GM06990 (cell line): ENCODE results near the gene CUL1.

Experiments
- DNase-seq: peaks from one replicate; pipeline ENCODE4 v3.0.0-alpha.2; 2011; ENCODE audit not compliant: insufficient read length; ENCODE audit errors: extremely low read depth
- H3K27me3 ChIP-seq: replicated peaks from 2 replicates; pipeline ENCODE4 v1.6.0; 2011; ENCODE audit warnings: low read length; ENCODE audit not compliant: control insufficient read depth, insufficient read depth
- H3K36me3 ChIP-seq: 2 replicates; pipeline ENCODE4 v1.5.1; 2011; ENCODE audit warnings: low read length; ENCODE audit not compliant: control insufficient read depth, insufficient read depth
- H3K4me3 ChIP-seq: replicated peaks from 2 replicates; pipeline ENCODE4 v1.5.1; 2011; ENCODE audit warnings: low read depth, mild to moderate bottlenecking, control low read depth, low read length
- TF ChIP-seq, protein P1 (sequence below): IDR thresholded peaks from 2 replicates; pipeline ENCODE4 v1.5.1; 2011; ENCODE audit warnings: low read length, control low read depth, mild to moderate bottlenecking, inconsistent platforms; ENCODE audit not compliant: insufficient read depth, poor library complexity, severe bottlenecking

The CUL1 gene

DNA sequence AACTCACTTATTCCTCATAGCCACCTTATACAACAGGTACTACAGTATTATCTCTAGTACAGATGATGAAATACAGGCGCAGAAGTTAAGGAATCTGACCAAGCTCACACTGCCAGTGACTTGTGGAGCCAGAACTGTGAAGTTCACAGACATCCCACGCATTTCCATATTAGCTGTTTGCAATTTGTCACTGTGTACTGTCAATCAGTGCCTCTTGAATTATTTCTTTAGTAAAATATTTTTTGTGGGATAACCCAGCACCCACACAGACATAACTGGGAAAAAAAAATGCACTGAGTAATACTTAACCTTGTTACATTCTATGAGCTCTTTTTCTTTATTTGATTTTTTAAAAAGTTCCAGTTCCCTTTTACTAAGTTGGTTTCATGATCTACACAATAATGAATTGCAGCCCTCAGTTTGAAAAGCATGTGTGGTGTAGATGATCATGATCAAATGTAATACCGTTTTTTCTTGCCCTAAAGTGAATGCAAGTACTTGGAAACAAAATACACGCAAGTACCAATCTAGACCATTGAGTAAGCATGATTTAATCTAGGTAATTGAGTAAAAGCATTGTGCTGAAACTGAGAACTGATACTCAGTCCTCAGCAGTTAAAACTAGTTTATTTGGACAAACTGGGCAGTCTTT is 14.1 kb downstream of the CUL1 start:
- TF ChIP-seq, protein P1, sequence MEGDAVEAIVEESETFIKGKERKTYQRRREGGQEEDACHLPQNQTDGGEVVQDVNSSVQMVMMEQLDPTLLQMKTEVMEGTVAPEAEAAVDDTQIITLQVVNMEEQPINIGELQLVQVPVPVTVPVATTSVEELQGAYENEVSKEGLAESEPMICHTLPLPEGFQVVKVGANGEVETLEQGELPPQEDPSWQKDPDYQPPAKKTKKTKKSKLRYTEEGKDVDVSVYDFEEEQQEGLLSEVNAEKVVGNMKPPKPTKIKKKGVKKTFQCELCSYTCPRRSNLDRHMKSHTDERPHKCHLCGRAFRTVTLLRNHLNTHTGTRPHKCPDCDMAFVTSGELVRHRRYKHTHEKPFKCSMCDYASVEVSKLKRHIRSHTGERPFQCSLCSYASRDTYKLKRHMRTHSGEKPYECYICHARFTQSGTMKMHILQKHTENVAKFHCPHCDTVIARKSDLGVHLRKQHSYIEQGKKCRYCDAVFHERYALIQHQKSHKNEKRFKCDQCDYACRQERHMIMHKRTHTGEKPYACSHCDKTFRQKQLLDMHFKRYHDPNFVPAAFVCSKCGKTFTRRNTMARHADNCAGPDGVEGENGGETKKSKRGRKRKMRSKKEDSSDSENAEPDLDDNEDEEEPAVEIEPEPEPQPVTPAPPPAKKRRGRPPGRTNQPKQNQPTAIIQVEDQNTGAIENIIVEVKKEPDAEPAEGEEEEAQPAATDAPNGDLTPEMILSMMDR, result no peak
- DNase-seq, result no peak
- Histone ChIP-seq H3K4me3 (no peak overlapping the region), H3K36me3 (no peaks in the 10 kb centered on the region; the same call in 1 of the 2 replicates), H3K27me3 (no peaks in the 10 kb centered on the region)

DNA sequence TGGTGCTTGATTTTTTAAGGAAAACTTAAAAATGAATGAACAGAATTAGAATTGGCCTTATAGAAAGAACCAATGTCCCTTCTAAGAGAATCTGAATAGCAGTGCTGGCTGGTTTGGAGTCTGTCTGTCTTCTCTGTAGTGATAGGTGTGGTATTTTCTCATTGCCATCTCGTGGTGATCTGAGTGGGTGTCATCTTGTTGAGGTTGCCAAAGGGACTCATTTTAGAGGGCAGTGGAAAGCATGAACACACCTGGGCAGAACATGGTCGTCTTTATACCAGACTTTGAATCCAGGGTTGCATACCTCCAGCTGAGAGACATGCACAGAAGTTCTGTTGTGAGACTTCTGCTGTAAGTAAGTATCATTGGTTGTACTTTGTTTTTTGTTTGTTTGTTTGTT is 15.8 kb downstream of the CUL1 start:
- Histone ChIP-seq H3K27me3 (no peaks in the 10 kb centered on the region), H3K4me3 (no peak overlapping the region), H3K36me3 (no peaks in the 10 kb centered on the region; the same call in 1 of the 2 replicates)
- TF ChIP-seq, protein P1, result no peak
- no peak for DNase-seq

DNA sequence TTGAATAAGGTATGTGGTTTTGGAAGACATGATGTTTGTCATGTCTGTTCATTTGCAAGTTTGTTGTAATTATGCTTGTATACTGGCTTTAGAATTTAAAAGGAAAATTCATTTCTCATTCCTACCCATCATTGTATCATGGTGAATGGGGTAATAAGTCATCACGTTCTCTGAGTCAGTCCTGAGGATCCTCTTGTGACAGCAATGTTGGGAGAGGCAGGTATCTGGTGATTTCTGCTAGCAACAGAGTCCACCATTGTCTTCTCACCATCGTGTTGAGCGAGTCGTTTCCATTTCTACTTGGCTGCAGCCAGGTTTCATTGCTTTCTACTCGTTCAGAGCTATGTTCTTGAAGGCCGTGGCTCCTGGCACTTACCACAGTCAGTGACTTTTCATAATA is 16.3 kb downstream of the CUL1 start:
- TF ChIP-seq, protein P1, result no peak
- no peaks in the 10 kb centered on the region; the same call in 1 of the 2 replicates for H3K36me3 ChIP-seq
- DNase-seq, result no peak

DNA sequence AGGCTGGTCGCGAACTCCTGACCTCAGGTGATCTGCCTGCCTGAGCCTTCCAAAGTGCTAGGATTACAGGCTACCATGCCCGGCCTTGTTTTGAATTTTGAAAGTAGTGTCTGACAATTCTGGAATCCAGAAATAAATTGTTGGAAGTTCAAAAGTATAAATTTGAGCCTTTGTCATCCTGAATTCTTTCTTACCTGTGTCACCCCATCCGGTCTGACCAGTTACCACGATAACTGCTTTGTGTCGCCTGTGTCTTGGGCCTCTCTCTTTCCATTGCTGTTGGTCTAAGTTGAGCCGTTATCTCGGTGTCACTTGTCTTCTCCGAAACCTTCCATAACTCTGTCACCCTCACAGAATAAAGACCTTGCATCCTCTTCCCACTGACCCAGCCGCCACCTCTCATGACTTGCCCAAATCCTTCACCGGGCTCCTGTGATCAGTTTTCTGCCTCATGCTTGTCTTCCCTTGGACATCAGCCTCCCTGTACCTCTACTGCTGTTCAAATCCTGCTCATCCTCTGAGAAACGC is 18.6 kb downstream of the CUL1 start:
- Histone ChIP-seq H3K4me3 (no peak overlapping the region), H3K36me3 (no peaks in the 10 kb centered on the region; the same call in 1 of the 2 replicates), H3K27me3 (no peaks in the 10 kb centered on the region)
- DNase-seq, result no peak
- TF ChIP-seq, protein P1, result no peak

More for the DNA sequence above, 16.3 kb downstream of the CUL1 start:
- Histone ChIP-seq H3K27me3 (no peaks in the 10 kb centered on the region), H3K4me3 (no peak overlapping the region)

DNA sequence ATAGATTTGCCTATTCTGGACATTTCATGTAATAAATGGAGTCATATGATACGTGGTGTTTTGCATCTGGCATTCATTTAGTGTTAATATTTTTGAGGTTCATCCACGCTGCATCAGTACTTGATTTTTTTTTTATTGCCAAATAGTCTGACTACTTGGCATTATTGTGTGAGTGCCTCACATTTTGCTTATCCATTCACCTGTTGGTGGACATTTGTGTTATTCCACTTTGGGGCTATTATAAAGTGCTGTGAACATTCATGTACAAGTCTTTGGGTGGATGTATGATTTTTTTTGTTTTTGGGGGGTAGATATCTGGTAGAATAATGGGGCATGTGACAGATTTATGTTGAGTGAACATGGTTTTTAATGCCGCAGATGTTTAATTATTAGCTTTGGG is 19.7 kb downstream of the CUL1 start:
- H3K27me3 ChIP-seq, result no peaks in the 10 kb centered on the region
- H3K4me3 ChIP-seq, result no peak overlapping the region
- TF ChIP-seq, protein P1, result no peak
- H3K36me3 ChIP-seq, result no peaks in the 10 kb centered on the region; the same call in 1 of the 2 replicates
- DNase-seq, result no peak
